Astrocyte of the hippocampus (primary cell): ENCODE measurements around the gene OCRL.

Experiments
- DNase-seq: peaks from one replicate; pipeline ENCODE4 v3.0.0; 2011; ENCODE audit warnings: low read depth, low spot score

Gene OCRL

DNA sequence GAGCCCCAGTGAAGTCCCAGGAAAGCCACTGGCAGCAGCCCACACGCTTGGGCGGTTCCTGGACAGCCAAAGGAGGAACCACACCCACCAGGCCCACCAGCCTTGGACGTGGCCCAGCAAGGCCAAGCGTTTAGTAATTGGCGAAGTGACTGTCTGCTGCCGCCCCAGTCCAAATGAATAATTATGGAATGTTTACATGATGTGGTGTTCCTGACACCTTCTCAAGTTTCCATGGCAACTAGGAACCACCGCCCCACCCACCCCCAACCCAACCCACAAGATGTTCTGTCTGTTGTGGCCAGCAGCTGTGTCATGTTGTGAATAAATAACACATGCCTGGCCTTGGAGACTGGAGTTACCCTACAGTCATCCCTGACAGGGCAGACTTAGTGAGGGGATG lies 92.4 kb downstream of the OCRL start:
- peak; percentile 61 for DNase-seq

DNA sequence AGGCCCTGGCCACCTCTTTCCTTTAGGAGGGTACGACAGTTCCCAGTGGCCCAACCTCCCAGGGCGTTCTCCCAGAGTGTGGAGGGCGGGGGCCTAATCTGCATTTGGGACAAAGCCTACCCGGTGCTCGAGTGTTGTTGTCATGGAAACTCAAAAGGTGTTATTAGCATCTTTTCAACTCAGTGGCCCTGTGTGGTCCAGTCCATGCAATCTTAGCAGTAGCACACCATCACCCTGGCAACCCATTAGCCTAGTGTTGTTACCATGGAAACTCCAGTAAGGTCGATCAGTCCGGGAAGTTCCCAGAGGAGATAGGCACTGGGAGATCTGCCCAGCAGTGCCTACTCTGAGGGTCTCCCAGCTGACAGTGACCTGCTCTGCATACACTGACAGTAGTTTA lies 94.5 kb downstream of the OCRL start:
- peak; percentile 33 for DNase-seq

DNA sequence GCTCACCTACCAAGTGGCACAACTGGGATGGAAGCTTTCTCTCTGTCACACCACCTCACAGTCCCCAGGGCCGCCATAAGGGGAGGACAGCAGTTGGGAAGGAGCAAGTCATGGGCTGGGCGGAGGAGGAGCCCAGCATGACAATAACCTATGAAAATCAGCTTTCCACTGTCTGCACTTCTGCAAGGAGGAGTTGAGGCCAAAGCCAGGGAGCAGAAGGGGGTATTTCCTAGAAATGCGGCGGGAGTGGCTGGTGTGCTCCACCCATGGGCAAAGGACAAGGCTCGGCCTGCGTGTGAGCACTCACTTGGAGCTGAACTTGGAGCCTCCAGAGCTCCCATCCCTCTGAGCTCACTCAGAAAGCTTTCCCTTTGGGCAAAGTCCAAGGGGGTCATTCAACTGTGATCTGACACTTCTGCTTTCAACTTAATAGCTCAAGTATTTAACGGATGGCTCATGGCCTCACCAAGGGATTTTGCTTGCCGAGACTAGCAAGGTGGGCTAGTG lies 96.2 kb downstream of the OCRL start:
- no peak for DNase-seq

DNA sequence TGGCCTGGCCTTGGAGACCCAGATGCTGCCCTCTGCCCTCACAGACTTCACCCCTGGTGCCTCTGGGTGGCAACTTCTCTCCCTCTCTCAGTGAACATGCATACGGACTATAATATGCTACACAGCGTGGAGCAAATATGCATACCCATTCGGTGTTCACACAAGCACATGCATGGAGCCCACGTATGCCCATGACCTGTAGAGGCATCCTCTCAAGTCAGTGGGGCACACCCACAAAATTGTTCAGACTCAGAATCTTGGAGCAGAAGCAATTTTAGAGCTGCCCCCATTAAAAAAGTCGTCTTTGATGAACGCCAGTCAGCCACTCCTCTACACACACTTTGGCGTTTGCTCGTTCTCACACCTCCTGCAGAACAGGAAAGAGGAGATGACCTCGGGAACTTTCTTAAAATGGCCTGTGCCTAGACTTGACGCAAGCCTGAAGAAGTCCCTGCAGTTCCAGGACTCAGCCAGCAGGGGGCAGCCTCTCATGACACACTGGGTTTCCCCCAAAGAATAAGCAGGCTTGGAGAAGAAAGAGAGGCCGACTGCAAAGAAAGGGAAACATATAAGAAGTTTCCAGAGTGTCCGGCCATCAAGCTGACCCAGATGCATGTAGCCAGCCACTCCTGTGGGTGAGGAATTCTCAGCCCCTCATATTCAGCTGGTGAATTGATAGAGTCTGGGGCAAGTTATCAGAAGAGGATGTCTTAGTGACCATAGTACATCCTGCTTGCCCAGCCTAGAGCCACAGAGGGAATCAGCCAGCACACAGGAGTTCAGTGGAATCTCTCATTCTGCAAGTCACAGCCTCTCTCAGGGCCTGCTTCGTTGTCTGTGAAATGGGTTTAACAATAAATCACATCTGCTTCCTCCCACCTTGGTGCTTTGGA lies 97.4 kb downstream of the OCRL start:
- peak; percentile 69 for DNase-seq

DNA sequence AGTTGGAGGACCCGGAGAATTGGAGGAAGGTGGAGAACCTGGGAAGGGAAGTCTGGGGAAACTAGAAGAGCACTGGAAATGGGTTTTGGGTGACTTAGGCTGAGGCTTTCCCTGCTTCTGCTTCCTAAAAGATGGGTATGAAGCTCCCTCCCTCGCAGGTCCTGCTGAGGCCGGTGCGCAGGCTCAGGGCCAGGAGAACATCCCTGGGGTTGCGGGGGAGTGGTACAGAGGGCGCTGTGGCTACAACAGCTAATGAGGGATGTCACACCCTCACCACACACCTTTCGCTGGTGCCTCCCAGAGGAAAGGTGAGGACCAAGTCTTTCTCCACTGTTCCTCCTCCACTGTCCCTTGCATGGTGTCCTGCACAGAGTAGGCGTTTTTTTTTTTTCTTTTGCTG lies 98.9 kb downstream of the OCRL start:
- no peak for DNase-seq

DNA sequence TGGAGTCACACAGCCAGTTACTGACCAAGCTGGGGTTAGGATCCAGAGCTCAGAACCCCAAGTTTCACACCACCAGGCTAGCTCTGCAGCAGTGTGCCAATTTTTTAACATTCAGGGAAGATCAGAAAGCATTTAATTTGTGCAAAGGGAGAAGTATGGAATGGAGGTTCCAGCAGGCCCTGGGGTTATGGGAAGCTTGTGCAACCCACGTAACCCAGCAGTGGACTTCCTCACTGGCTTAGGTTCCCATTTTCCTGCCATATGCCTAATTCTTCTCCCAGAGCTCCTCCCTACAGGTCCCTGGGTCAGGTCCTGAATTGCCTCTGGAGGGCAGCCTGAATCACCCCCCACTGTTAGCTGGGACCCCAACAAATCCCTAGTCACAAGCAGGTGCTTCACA lies 100.7 kb downstream of the OCRL start:
- DNase-seq = no peak

DNA sequence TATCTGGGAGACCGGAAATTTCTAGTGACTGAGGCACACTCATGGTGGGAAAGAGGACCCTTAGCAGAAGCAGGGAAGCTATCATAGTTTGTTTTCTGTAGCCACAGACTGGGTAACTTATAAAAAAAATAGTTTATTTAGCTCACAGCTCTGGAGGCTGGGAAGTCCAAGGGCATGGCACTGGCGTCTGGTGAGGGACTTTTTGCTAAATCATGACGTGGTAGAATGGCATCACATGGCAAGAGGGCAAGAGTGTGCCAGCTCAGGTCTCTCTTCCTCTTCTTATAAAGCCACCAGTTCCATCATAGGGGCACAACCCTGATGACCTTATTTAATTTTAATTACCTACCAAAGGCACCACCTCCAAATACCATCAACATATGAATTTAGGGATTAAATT lies 101.4 kb downstream of the OCRL start:
- DNase-seq = no peak

DNA sequence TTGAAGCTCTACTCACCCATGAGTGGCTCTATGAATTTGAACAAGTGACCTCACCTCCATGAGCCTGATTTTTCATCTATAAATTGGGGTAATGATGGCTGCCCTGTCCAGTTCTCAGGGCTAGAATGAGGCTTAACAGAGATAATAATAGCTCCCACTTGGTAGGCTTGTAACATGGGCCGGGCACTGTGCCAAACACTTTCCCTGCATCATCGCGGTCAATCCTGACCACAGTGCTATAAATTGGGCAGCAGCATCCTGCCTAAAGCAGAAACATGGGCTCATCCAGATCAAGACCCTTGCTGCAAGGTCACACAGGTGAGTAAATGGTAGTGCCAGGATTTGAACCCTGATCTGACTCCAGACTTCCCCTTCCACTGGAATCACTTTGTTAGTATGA lies 101.9 kb downstream of the OCRL start:
- DNase-seq = peak; percentile 16
